Measurements from ENCODE around the gene COPS3.

Gene COPS3

DNA sequence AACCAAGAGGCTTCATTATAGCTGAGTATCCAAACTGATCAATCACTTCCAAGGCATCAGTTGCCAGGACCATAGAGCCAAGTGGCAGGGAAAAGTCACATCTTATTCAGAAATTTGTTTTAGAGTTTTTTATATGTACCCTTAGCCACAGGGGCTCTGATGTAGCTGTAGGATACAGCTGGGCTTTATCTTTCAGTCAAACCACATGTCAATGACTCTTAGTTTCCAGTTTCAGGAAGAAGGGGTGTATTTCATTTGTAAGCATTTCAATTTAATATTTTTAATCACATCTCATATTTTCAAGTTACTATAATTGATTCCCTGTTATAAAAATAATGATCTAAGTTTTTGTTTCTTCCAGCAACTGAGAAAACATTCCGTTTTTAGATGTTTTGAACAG, 41.2 kb downstream of the COPS3 start:
- no peak for DNase-seq

DNA sequence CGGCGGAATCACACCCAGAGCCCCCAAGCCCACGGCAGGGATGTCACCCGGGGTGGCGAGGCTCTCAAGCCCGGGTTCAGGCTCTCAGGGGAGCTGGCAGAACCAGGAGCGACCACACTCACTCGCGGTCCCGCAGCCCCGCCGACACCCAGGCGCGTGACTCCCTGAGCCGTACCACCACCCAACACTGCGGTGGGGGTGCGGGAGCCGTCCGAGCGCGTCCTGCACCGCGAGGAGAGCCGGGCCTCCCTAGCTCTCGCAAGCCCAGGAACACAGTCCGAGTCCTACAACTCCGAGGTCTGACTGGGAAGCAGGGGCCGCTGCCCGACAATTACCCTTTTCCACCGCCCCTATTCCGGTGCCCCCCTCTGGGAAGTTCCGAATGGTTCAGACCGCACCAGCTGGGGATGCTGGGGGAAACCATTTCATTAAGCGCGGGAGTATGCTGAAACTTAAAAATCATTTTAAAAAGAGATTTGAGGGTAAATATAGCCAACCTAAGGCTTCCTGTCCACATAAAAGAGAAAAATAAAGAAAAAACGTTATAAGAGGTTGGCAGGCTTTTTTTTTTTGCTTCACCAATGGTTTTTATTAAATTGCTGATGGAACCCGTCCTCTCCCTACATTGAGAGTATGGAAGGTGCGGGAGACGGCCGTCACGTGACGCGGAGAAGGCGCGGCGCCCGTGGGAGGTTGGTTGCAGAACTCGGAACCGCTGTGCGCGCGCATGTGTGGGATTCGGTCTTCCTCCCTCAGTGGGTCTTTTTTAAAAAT, 43.8 kb downstream of the COPS3 start, which contains the start of gene FLCN:
Gene FLCN, minus strand, starts transcription at position 143 of the 774 bp plus-strand sequence. CDS start 9,031 bp downstream, outside the sequence.
- peak; percentile 80 for DNase-seq

DNA sequence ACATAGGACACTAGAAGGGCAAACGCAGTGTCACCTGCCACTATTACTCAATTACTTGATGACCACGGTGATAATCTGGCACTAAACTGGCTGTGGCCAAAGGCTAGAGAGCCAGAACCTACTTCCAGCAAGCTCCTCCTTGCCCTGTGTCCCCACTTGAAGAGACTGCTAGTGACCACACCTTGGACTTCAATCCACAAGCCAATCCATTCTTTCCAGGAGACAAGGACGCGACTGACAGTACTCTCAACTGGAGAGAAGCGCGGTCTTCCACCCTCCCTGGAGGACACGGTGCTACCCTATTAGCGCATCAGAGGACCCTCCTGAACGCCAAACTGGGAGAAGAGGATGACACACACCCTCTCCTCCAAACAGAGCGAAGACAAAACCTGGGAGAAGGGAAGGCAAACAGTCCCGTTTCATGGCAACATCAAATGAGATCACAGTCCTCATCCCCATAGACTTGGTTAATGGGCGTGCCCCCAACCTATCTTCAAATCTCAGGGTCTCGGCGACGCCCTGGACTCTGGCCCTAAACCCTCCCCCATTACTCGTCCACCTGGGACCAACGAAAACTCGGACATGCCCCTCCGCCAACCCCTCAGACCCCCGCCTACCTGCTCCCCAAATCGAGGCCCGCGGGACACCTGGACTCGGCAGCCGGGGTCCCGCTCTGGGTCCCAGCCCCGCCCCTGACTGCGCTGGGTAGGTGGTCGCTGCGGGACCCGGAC, 44.6 kb downstream of the COPS3 start:
- DNase-seq, result peak; percentile 6

DNA sequence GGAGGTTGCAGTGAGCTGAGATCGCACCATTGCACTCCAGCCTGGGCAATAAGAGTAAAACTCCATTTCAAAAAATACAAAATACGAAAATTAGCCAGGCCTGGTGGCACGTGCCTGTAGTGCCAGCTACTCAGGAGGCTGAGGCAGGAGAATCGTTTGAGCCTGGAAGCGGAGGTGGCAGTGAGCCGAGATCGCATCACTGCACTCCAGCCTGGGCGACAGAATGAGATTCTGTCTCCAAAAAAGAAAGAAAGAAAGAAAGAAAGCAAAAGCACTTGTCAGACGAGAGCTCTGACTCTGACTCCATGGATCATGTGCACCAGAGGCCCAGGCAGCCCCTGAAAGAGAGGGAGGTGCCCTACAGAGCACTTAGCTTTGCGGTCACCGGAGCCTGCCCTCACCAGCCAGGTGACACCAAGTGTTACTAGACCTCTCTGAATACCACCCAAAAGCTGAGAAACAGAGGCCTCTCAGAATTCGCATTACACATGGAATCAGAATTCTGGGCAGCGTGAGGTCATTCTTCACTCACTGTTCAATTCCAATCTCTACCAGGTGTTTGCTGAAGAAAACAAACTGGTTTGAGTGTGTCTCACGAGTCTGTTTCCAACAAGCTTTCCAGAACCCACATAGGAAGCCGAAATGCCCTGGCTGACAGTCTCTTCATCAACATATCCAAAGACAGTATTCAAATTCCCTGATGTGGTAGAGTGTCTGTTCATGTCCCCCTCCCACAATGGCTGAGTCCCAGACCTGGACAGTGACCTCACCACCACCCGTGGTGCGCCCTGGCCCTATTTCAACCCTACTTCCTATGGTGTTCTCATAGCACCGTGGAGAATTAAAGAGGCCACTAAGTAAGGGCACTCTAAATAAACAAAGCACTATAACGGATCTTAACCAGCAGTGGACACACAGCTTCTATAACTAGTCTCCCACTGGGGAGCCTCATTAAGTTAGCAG, 45.6 kb downstream of the COPS3 start:
- DNase-seq, result peak; percentile 0

DNA sequence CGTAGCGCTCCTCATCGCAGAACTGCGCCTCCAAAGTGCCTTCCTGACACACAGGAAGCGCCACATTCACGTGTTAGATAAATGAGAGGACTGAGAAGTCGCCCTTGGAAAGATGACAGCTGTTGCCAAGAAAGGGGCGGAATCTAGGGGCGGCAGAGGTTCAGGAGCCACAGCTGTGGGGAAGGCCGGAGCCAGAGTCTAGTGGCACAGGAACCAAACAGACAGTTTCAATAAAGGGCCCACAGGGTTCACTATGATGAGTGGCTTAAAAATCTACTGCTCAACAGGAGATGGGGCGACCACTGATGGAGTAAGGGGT, 48.8 kb downstream of the COPS3 start:
- no peak for DNase-seq

DNA sequence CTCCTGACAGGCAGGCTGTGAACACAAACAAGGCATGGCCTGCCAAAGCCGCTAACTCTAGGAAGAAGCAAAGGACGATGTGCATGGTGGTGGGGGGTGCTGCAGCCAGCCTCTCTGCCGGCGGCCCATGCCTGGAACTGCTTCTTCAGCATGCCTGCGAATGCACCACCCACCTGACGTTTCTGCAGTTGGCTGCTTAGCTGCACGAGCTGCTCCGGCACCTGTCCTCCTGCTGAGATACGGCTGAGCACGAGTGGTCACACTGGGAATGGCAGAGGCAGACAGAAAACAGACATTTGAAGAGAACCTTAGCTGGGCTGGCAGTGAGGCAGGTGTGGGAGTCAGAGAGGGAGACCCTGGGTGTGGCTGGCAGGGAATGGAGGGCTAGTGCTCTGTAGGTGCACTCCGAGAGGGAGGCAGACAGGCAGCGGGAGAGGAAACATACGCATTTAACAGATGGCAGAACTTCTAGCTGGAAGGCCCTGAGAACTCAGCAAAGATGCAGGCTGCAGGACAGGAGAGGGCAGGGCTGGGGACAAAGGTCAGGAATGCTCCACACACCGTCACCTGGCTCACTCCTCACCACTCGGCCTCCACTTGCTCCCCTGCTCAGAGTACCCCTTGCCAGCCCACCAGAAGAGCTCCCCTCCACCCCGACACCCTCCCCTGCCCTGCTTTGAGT, 49.3 kb downstream of the COPS3 start:
- DNase-seq, result no peak

DNA sequence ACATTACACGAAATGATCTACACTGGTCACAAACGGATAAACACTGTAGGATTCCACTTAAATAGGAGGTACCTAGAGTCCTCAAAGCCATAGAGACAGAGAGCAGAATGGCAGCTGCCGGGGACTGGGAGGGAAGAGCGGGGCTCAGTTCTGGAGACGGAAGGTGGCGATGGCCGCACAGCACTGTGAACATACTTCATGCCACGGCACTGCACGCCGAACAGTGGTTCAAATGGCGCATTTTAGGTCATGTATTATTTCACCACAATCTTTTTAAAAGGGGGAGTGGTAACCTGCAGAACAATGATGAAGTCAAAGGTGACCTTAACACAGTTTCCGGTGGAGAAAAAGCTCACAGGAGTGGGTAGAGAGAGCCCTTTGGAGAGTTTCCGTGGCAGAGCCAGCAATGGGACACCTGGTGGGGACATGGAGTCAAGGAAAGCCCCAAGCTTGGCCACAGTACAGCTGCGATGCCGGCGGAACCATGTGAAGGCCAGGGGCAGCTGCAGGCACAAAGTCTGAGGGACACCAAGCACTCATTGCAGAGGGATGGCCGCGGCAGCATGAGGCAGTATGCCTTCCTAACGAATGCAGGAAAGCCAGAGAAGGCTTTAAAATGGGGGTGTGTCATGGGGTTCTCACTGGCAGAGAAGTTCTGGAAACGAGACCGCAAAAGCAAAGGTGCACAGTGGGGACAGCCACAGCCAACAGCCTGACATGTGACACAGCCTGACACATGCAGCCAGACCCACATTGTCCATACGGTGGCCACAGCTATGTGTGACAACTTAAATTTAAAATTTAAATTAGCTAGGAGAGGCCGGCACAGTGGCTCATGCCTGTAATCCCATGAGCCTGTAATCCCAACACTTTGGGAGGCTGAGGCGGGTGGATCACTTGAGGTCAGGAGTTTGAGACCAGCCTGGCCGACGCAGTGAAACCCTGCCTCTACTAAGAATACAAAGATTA, 51.3 kb downstream of the COPS3 start:
- no peak for DNase-seq

DNA sequence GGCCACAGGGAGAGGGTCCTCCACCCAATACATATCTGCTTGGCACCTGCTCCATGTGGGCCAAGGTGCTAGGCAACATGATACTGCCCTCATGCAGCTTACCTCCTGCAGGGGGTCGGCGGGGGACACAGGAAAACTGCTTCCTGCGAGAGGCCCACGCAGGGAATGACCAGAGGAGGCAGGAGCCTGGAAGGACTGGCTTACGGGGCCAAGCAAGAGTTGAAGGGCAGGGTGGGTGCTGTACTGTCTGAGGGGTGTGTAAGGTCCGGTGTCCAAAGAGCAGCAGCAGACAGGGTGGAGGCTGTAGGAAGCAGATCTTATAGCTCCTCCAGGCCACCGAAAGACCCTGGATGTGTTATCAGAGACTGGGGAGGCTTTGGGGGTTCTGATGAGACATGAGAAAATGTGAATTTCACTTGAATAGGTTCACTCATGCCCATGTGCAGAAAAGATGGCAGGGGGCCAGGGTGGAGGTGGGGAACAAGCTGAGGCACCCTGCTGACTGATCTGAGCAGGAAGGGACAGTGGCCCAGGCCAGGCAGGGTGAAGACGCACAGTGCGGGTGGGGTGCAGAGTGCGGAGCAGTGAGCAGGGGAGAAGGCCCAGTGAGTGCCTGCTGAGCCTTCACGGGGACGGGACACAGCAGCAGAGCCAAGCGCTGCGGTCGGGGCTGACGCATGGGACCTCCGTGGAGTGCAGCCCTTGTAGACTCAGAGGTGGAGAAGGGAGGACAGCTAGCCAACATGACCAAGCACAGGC, 52.3 kb downstream of the COPS3 start:
- DNase-seq, result no peak

DNA sequence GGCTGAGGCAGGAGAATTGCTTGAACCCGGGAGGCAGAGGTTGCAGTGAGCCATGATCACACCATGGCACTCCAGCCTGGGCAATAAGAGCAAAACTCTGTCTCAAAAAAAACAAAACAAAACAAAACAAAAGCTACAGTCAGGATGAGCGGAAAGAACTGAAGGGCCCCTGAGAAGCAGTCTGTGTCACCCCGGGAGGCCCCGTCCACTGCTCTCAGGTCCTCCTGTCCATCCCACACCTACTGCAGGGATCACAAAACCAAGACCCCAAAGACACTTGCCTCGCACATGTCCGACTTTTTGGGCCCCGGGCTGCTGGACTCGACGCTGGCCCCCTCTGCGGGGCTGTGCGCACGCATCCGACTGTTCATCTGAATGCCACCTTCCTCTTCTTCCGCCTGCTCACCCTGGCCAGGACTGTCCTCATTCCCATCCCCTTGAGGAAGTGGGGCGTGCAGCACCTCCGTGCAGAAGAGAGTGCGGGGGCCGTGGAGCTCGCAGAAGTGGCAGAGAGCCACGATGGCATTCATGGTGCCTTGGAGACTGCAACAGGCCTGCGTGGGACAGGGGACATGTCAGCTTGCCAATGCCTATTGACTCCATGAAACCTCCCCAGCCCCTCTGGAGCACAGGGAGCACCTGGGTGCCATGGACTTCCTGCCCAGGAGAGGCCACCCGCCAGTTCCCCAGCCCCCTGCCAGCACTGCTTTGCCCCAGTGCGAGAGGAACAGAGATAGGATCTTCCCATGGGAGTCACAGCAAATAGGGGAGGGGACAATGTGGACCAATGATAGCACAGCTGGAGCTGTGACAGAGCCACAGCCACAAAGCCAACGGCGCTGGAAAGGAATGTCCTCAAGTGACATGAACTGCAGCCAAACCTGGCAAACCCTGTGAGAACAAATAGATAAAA, 53.2 kb downstream of the COPS3 start:
- DNase-seq, result no peak

DNA sequence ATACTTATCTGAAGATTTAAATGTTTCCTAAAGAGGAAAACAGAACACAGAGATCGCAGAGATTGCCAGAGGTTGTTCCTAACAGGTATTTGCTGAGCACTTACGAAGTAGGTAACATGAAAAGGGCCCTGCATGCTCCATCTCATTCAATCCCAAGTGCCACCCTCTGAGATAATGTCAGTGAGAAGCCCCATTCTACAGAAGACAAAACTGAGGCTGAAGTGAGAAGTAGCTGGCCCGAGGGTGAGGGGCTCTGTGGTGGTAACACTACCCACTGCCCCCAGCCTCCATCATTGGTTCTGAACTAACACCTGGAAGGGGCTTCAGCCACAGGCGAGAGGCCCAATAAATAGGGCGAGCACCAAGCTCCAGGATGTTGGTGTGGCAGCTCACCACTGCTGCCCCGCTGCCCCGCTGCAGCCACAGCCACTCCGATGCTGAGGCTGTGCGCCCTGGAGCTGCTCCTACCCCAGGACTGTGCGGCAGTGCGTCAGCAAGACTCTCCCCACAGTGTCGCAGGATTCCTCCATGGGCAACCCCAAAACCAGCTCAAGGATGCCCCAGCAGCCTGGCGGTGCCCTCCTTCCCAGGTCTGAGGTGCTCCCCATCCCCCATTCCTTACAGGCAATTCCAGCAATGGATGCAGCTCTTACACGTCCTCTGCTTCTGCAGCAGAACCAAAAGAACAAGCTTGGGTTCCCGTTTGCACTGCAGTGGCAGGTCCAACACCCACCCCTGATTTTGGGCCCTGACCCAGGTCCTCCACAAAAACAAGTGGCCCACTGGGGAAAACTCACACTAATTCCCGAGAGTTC, 54.4 kb downstream of the COPS3 start:
- DNase-seq, result no peak

DNA sequence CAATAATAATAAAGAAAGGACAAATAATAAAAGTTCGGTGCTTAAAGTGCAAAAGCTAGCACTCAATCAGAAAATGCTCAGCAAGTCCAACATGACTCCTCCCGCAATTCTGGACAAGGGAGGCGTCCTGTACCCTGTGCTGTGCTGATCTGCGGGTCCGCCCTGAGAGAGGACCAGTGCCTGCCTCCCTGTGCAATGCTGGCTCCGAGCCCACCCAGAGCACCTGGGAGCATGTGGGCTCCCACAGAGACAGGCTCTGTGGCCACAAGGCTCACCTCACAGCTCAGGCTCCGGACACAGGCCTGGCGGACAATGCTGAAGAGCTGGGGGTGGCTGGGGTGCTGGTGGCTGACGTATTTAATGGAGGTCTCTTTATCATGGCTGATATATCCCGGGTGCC, 55.1 kb downstream of the COPS3 start:
- no peak for DNase-seq

DNA sequence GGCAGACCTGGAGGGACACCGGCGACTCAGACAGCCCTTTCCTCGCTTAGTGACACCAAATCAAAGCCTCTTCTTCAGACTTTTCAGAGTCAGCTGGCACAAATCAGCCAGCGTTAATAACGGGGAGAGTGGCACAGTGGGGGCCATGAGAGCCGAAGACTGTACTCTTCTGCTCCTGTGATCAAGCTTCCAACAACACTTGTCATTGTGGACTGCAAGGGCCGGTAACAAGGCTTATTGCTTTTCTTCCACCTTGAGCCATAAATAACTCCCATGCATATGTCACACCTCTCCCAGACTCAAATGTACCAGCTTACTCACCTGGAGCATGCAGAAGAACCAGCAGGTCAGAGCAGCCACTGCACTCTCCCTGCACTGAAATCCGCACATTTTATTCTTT, 56.9 kb downstream of the COPS3 start:
- no peak for DNase-seq

DNA sequence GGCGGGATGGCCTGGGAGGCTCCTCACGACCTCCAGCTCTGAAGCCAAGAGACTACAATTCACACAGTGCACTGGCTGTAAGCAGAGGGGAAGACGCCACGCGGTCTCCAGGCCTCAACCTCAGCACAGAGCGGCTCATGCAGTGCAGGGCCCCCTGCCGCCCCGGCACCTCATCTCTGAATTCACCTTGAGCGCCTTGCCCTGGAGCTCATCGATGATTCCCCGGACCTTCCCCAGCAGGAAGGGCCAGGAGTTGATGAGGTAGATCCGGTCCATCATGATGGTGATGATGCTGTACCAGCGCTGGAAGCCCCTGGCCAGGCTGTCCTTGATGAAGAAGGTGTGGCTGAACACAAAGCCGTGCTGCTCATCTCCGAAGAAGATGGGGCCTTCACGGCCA, 57.3 kb downstream of the COPS3 start:
- DNase-seq, result no peak

DNA sequence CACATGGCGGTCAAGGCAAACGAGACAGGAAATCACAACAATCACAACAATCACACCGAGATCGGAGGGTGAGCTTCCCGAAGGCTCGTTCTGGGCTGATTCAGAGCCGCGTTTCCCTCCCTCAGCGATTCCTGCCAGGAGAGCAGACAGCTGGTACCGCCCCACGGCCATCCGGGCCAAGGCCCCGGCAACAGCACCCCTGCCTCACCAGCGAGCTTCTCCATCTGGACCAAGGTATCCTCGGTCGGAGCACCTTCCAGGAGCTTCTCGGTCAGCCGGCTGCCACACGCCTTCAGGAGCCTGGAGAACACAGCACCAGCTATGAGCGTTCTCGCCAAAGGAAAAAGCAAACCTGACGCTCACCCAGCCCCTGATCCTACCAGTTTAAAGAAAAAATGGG, 59.7 kb downstream of the COPS3 start:
- no peak for DNase-seq

DNA sequence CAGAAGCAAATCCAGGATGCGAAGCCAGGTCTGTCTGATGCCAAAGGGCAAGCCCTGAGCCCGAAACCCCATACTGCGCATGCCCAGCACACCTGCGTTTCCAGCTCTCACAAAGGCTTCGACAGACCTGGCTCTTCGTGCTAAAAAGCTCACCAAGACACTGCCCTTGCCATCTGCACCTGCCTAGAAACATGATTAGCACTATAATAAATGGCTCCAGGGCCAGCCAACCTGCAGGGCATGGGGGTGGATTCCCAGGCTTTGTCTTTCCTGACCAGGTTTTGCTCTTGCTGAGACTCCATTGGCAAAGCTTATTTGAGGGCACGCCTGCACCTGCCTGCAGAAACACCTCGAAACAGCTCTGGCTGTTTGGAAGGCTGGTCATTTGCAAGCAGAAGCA, 60.5 kb downstream of the COPS3 start:
- no peak for DNase-seq

DNA sequence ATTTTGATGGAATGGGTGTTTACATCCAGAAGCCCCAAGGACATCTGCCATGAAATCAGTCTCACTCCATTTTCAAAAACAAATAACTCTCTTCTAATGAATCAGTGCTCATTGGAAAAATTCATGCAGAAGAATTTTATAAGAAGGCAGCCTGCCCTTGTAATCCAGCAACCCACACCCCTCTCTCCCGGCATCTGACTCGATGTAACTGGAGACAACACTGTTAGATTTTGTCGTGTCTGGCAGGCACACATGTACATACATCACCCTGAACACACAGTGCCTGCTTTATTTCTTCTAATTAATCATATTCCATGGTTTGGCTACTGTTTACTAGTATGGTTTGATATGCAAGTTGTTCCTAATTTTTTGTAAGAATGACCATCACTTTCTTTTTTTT, 63.1 kb downstream of the COPS3 start:
- DNase-seq, result no peak

DNA sequence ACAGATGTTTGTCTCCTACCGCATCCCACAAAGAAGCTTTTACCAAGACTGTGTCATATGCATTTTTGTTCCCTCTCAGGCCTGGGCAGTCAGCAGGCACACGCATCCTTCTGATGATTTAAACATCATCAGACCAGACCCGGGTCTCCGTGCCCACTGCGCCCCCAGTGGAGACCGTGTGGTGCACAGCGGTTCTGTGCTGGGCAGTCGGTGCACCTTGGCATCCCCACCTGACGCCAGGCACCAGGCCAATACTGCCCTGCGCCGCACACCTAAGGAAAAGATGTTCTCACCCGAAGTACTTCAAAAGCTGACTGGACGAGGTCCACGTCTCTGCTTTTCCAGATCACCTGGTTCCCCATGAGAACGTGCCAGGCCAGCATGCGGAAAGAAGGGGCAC, 64.3 kb downstream of the COPS3 start:
- DNase-seq, result no peak

DNA sequence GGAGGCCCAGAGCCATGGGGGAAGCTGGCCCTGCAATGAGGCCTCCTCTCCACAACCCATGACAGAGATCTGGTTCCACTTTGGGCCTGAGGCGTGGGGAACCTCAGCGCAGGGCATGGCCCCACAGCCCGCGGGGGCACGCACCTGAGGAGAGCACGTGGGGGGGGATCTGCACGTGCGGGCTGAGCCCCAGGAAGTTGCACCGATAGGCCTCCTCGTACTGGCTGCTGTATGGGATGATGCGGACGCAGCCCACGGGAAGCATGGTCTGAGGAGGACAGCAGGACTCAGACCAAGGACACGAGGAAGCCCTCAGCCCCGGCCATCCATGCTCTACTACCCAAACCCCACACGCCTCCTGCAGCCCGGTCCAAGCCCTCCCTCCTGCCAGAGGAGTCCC, 64.8 kb downstream of the COPS3 start:
- DNase-seq, result no peak

DNA sequence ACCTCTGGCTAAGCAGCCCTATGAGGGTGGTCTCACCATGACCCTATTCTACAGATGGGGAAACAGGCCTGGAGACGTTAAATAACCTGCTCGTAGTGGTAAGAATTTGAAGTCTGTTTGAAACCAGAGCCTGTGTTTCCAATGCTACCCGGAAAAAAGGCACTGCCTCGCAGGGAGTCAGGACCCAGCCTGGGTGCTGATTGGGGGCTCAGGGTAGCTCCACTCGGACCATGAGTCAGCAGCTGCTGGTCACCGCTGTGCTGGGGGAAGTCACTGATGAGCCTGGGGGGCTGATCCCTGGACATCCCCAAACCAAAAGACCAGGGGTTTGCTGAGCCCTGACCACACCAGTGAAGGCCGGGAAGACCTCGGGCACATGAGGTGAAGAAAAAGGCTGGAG, 65.5 kb downstream of the COPS3 start:
- no peak for DNase-seq

All from NCI-H345 (cell line).